ENCODE data around the gene IGIP.

The IGIP gene

GRCh38 chr5:140159014-140159927, 33.5 kb downstream of the IGIP start:
- H3K4me3 ChIP-seq (replicated peaks; ENCODE audit: insufficient read depth, low read length) = no peak overlapping the region
- no peak overlapping the region for H3K27ac ChIP-seq (replicated peaks)
- no peak for TF ChIP-seq POLR2AphosphoS5 (IDR thresholded peaks at IDR 0.05; ENCODE audit: low read depth)
- no peak for TF ChIP-seq GABPA (IDR thresholded peaks at IDR 0.05; ENCODE audit: low read depth)
- no peak for TF ChIP-seq REST (IDR thresholded peaks at IDR 0.05; ENCODE audit: insufficient replicate concordance, low read depth)
- TF ChIP-seq CTCF (IDR thresholded peaks at IDR 0.05; ENCODE audit: insufficient read depth, low read length) = no peak
- TF ChIP-seq SPI1 (IDR thresholded peaks at IDR 0.05; ENCODE audit: borderline replicate concordance, low read depth) = no peak
- no peak for DNase-seq (ENCODE audit: low read depth in 1 of 2, low spot score in 1 of 2)
- H3K27me3 ChIP-seq (ENCODE audit: insufficient read depth, poor library complexity, severe bottlenecking) = no peaks in the 10 kb centered on the region

GRCh38 chr5:140162275-140162674, 36.5 kb downstream of the IGIP start:
- DNase-seq (ENCODE audit: low read depth in 1 of 2, low spot score in 1 of 2) = peak in 1 of 2 experiments; percentile 7
- no peak overlapping the region for H3K4me3 ChIP-seq (replicated peaks; ENCODE audit: insufficient read depth, low read length)
- TF ChIP-seq SPI1 (IDR thresholded peaks at IDR 0.05; ENCODE audit: borderline replicate concordance, low read depth) (peak; percentile 70), POLR2AphosphoS5 (IDR thresholded peaks at IDR 0.05; ENCODE audit: low read depth) (no peak)
- no peak overlapping the region for H3K27ac ChIP-seq (replicated peaks)
- H3K27me3 ChIP-seq (ENCODE audit: insufficient read depth, poor library complexity, severe bottlenecking) = no peaks in the 10 kb centered on the region

GRCh38 chr5:140162781-140163180, 37.0 kb downstream of the IGIP start:
- no peak for DNase-seq (ENCODE audit: low read depth in 1 of 2, low spot score in 1 of 2)
- Histone ChIP-seq H3K27ac (replicated peaks) (no peak overlapping the region), H3K4me3 (replicated peaks; ENCODE audit: insufficient read depth, low read length) (no peak overlapping the region), H3K27me3 (ENCODE audit: insufficient read depth, poor library complexity, severe bottlenecking) (no peaks in the 10 kb centered on the region)
- TF ChIP-seq REST (IDR thresholded peaks at IDR 0.05; ENCODE audit: insufficient replicate concordance, low read depth) (no peak), POLR2AphosphoS5 (IDR thresholded peaks at IDR 0.05; ENCODE audit: low read depth) (no peak), SPI1 (IDR thresholded peaks at IDR 0.05; ENCODE audit: borderline replicate concordance, low read depth) (no peak)

- Histone ChIP-seq H3K4me3 (replicated peaks; ENCODE audit: insufficient read depth, low read length) (no peak overlapping the region), H3K27ac (replicated peaks) (no peak overlapping the region), H3K27me3 (ENCODE audit: insufficient read depth, poor library complexity, severe bottlenecking) (no peaks in the 10 kb centered on the region)
- no peak for DNase-seq (ENCODE audit: low read depth in 1 of 2, low spot score in 1 of 2)
- TF ChIP-seq POLR2AphosphoS5 (IDR thresholded peaks at IDR 0.05; ENCODE audit: low read depth) (no peak), CTCF (IDR thresholded peaks at IDR 0.05; ENCODE audit: insufficient read depth, low read length) (no peak), SPI1 (IDR thresholded peaks at IDR 0.05; ENCODE audit: borderline replicate concordance, low read depth) (no peak), GABPA (IDR thresholded peaks at IDR 0.05; ENCODE audit: low read depth) (no peak), REST (IDR thresholded peaks at IDR 0.05; ENCODE audit: insufficient replicate concordance, low read depth) (no peak)
These were observed 39.6 kb downstream of the IGIP start for GRCh38 chr5:140165101-140165922.
